ENCODE results near the gene WNT4. TPM values are rescaled to one million over a fixed set of nuclear protein-coding genes. Genes with fewer than 3 reads are reported as not detected.
A peak's percentile ranks its signal among the peaks of the same experiment; 100 is the strongest.

The WNT4 gene
- total and polyA plus RNA-seq, 7 donors: 0.14 to 1.2 (median 0.36) TPM

DNA sequence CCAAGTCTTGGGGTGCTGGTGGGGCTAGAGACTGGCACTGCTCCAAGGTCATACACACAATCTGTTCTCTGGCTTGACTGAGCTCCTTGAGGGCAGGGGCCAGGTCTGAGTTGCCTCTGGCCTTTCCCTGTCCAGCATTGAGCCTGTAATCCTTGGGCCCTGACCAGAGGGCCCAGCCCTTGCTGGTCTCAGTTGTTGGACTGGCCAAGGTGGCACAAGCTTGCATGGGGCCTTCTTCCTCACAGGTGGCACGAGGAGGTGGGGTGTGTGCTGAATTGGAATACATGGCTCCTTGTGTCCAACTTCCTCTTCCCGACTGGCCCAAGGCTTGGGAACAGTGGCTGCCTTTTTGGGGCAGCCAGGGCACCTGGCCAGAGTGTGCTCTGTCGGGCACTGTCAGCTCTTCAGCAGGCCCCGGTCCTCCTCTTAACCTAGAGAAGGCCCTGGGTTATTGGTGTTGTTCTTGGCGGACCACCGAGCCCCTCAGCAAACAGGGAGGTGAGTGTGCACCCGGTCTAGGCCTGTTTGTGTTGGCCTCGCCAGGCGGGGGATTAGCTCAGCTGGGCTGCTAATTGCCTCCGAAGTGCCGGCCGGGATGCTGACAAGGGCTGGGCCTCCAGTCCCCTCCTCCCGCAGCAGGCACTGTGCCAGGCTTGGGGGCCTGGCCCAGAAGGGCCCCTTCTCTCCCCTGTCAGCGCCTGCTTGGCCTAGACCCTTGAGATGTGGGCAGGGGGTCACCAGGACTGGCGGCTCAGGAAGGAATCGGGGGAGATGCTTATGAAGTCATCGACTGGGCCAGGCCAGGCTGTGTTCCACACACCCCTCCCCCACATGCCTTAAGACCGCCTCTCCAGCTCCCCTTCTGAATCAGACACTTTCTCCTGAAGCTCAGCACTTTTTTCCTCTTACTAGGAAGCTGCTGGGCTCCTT lies 28.5 kb downstream of the WNT4 start:
- H3K4me1 ChIP-seq: peaks cover 0 to 83% (median 68%) of the 10 kb centered on the region in 4 donors
- no peaks in the 10 kb centered on the region for H3K27me3 ChIP-seq
- no peaks in the 10 kb centered on the region for H3K9me3 ChIP-seq
- peak overlapping the region in 2 of 4 donors; percentile 27 to 46 for H3K27ac ChIP-seq
- H3K4me3 ChIP-seq: no peak overlapping the region
- H3K36me3 ChIP-seq: peaks cover 0 to 7% (median under 1%) of the 10 kb centered on the region in 4 donors
- DNase-seq: peak; percentile 62
- intact Hi-C loops (cut with DNase I): no loop called here
- 74 to 75% methylated on average over 18 of the region's 18 CpGs for WGBS, 2 donors
- TF ChIP-seq EP300 (IDR thresholded peaks at IDR 0.05) (no peak), POLR2A (IDR thresholded peaks at IDR 0.05) (no peak), POLR2AphosphoS5 (IDR thresholded peaks at IDR 0.05) (no peak)
- TF ChIP-seq, protein P1, sequence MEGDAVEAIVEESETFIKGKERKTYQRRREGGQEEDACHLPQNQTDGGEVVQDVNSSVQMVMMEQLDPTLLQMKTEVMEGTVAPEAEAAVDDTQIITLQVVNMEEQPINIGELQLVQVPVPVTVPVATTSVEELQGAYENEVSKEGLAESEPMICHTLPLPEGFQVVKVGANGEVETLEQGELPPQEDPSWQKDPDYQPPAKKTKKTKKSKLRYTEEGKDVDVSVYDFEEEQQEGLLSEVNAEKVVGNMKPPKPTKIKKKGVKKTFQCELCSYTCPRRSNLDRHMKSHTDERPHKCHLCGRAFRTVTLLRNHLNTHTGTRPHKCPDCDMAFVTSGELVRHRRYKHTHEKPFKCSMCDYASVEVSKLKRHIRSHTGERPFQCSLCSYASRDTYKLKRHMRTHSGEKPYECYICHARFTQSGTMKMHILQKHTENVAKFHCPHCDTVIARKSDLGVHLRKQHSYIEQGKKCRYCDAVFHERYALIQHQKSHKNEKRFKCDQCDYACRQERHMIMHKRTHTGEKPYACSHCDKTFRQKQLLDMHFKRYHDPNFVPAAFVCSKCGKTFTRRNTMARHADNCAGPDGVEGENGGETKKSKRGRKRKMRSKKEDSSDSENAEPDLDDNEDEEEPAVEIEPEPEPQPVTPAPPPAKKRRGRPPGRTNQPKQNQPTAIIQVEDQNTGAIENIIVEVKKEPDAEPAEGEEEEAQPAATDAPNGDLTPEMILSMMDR (IDR thresholded peaks at IDR 0.05): no peak

DNA sequence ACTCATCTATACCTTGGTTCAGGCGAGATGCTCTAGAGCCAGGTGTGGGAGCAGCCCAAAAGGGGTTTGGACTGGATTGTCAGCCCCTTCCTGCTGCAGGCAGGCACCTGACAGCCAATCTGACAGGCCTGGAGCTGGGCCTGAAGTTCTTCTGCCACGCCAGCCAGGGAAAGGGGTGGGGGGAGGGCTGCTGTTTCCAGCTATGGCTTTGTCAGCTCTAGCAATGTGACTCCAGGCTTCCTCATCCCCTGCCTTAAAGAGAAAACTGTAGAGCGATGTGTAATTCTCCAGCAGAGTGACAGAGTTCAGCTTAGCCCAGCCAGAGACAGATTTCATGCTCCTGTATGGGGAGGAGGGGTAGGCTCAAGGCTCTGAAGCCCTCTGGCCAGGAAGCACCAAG lies 30.3 kb downstream of the WNT4 start:
- Histone ChIP-seq H3K4me1 (peaks cover 0 to 95% (median 81%) of the 10 kb centered on the region in 4 donors), H3K9me3 (no peaks in the 10 kb centered on the region), H3K36me3 (no peaks in the 10 kb centered on the region), H3K4me3 (no peak overlapping the region), H3K27me3 (no peaks in the 10 kb centered on the region), H3K27ac (no peak overlapping the region)
- no peak for DNase-seq
- intact Hi-C loops (cut with DNase I): no loop called here
- 88 to 89% methylated on average over 3 of the region's 3 CpGs for WGBS, 2 donors
- TF ChIP-seq, protein P1 (IDR thresholded peaks at IDR 0.05): no peak
- TF ChIP-seq EP300 (IDR thresholded peaks at IDR 0.05) (no peak), POLR2AphosphoS5 (IDR thresholded peaks at IDR 0.05) (no peak), POLR2A (IDR thresholded peaks at IDR 0.05) (no peak)

DNA sequence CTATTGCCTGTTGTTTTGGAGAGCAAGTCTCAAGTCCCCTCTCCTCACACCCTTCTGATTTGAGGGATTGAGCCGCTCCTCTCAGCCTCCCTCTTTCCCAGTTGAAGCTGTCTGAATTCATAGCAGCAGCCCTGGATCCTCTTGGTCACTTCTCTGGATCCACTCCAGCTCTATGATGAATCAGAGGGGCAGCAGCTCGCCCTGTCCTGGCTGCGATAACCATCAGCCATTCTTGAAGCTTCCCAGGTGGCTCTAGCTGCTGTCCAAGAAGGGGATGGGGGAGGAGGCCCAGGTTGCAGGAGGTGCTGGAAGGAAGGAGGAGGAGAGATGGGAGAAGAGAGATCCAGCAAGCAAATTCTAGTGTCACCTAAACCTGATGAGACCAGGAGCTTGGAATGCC lies 31.3 kb downstream of the WNT4 start:
- no peaks in the 10 kb centered on the region for H3K36me3 ChIP-seq
- TF ChIP-seq, protein P1 (IDR thresholded peaks at IDR 0.05): no peak
- TF ChIP-seq POLR2A (IDR thresholded peaks at IDR 0.05) (no peak), POLR2AphosphoS5 (IDR thresholded peaks at IDR 0.05) (peak in 3 of 4 donors; percentile 21 to 59 (median 54)), EP300 (IDR thresholded peaks at IDR 0.05) (no peak)
- 79 to 82% methylated on average over 3 of the region's 3 CpGs for WGBS, 2 donors
- H3K9me3 ChIP-seq: no peaks in the 10 kb centered on the region
- H3K27ac ChIP-seq: no peak overlapping the region
- H3K4me3 ChIP-seq: no peak overlapping the region
- no peaks in the 10 kb centered on the region for H3K27me3 ChIP-seq
- H3K4me1 ChIP-seq: peaks cover 0 to 95% (median 79%) of the 10 kb centered on the region in 4 donors
- DNase-seq: peak; percentile 66
- intact Hi-C loops (cut with DNase I): no loop called here

DNA sequence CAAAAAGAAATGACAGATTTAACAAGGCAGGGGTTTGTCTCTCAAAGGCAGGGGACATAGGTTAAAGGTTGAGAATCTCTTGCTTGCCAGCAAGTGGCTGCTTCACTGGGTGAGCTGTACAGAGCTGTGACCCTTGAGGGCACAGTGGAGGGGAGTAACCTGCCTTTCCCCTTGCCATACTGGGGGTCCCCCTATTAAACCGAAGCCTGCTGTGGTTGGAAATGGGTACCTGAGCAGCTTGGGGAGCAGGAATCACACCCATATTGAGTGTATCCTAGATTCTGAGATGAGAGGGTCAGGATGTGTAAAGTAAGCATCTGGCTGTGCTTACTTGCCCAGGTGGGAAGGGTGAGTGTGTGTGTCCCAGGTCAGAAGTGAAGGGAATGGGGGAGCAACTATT lies 31.8 kb downstream of the WNT4 start:
- Histone ChIP-seq H3K4me1 (peaks cover 0 to 97% (median 80%) of the 10 kb centered on the region in 4 donors), H3K27me3 (no peaks in the 10 kb centered on the region), H3K36me3 (no peaks in the 10 kb centered on the region), H3K4me3 (no peak overlapping the region), H3K27ac (no peak overlapping the region), H3K9me3 (no peaks in the 10 kb centered on the region)
- TF ChIP-seq POLR2AphosphoS5 (IDR thresholded peaks at IDR 0.05): no peak
- TF ChIP-seq, protein P1 (IDR thresholded peaks at IDR 0.05): no peak
- TF ChIP-seq POLR2A (IDR thresholded peaks at IDR 0.05): no peak
- no peak for TF ChIP-seq EP300 (IDR thresholded peaks at IDR 0.05)
- no peak for DNase-seq
- WGBS, 2 donors: 88 to 92% methylated on average over 1 of the region's 1 CpG
- intact Hi-C loops (cut with DNase I): no loop called here
